ENCODE data around the gene RASGRP2. TPM values are rescaled to one million over a fixed set of nuclear protein-coding genes. Genes with fewer than 3 reads are reported as not detected.

RASGRP2 gene
- total RNA-seq, 2 donors from 2014 or later, result 0.86 to 1.9 TPM

DNA sequence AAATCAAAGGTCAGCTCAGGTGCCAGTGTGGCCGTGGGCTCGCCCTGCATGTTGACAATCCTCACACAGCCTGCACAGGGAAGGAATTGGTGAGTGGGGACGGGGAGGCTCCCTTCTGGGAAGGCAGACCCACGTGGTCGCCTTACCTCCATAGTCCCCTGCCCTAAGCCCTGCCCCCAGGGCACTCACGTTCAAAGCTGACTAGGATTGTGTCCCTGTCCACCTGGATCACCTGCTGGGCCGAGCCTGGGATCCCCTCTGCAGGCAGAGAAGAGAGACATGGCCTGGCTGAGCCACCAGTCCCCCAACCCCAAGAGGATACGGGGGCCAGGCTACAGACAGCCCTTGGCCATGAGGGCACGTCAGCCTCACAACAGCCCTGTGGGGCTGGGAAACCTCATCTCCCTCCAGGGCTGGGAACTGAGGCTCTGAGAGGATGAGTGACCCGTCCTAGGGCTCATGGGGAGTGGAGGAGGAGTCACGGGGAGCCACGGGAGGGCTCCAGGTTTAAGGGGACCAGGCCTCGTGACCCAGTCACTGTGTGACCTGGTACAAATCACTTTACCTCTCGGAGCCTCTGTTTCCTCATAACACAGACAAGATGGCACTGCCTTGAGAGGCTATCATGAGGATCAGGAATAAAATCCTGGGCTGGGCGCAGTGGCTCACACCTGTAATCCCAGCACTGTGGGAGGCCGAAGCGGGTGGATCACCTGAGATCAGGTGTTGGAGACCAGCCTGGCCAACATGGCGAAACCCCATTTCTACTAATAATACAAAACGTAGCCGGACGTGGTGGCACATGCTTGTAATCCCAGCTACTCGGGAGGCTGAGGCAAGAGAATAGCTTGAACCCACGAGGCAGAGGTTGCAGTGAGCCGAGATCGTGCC, 46.5 kb upstream of the RASGRP2 start:
- DNase-seq, result no peak
- Histone ChIP-seq H3K27me3 (ENCODE audit: control insufficient read depth, insufficient read depth, low read length, poor library complexity, severe bottlenecking) (no peaks in the 10 kb centered on the region), H3K4me3 (ENCODE audit: low read length) (no peak overlapping the region), H3K9ac (ENCODE audit: extremely low read depth, low read length, poor library complexity, severe bottlenecking) (no peak overlapping the region), H3K27ac (ENCODE audit: low read depth, low read length) (no peak overlapping the region), H3K9me3 (ENCODE audit: control insufficient read depth, low read length) (no peaks in the 10 kb centered on the region), H3K36me3 (ENCODE audit: control insufficient read depth, insufficient read depth, low read length) (no peaks in the 10 kb centered on the region), H3K4me1 (ENCODE audit: control insufficient read depth, insufficient read depth, low read length) (no peaks in the 10 kb centered on the region)
- Mint-ChIP-seq H3K4me1 (no peaks in the 10 kb centered on the region), H3K27me3 (ENCODE audit: insufficient read depth) (no peaks in the 10 kb centered on the region), H3K36me3 (ENCODE audit: low read depth) (peaks cover 6% of the 10 kb centered on the region), H3K27ac (peak overlapping the region; percentile 52), H3K9me3 (no peaks in the 10 kb centered on the region), H3K4me3 (no peak overlapping the region)
- WGBS, 2 experiments (ENCODE audit: insufficient coverage in 1 of 2, insufficient read length in 1 of 2), result 89 to 92% methylated on average over 17 to 25 of the region's 25 CpGs
- TF ChIP-seq, protein P1, sequence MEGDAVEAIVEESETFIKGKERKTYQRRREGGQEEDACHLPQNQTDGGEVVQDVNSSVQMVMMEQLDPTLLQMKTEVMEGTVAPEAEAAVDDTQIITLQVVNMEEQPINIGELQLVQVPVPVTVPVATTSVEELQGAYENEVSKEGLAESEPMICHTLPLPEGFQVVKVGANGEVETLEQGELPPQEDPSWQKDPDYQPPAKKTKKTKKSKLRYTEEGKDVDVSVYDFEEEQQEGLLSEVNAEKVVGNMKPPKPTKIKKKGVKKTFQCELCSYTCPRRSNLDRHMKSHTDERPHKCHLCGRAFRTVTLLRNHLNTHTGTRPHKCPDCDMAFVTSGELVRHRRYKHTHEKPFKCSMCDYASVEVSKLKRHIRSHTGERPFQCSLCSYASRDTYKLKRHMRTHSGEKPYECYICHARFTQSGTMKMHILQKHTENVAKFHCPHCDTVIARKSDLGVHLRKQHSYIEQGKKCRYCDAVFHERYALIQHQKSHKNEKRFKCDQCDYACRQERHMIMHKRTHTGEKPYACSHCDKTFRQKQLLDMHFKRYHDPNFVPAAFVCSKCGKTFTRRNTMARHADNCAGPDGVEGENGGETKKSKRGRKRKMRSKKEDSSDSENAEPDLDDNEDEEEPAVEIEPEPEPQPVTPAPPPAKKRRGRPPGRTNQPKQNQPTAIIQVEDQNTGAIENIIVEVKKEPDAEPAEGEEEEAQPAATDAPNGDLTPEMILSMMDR (conservative IDR thresholded peaks at IDR 0.05), result no peak

DNA sequence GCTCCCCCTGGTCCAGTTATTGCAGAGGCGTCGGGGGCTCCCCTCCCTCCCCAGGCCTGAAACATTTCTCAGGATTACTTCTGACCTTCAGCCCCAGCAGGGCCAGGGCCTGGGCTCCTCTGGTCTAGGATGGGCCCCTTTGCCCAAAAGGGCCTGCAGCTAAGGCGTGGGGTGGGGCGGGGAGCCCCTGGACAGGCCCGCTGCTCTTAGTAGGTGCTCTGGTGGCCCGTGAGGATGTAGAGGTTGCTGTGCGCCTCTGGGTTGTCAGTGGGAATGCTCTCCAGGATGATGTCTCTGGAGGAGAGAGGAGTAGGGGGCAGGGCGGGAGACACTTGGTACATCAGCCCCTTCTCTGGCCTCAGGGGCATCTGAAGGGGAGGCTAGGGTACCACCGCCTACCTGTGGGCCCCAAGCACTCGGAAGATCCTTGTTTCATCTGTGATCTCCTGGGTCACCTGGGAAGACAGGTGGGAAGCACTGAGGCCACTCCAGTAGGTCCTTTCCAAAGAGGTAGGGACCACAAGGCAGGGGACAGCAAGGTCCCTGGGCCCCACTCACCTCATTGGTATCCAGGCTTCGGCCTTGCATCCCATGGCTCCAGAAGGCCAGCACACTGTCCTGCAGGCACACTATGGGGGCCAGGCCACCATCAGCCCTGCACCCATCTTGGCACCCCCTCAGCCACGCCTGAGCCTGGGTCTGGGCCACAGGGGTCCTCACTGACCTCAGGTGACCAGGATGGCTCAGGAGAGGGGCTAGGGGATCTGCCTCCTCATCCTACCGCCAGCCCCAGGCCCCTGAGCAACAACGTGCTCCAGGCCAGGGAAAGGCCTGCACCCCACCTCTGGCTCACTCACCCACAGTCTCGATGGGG, 45.6 kb upstream of the RASGRP2 start:
- Histone ChIP-seq H3K9ac (ENCODE audit: extremely low read depth, low read length, poor library complexity, severe bottlenecking) (no peak overlapping the region), H3K27me3 (ENCODE audit: control insufficient read depth, insufficient read depth, low read length, poor library complexity, severe bottlenecking) (no peaks in the 10 kb centered on the region), H3K9me3 (ENCODE audit: control insufficient read depth, low read length) (no peaks in the 10 kb centered on the region), H3K4me1 (ENCODE audit: control insufficient read depth, insufficient read depth, low read length) (no peaks in the 10 kb centered on the region), H3K4me3 (ENCODE audit: low read length) (no peak overlapping the region), H3K36me3 (ENCODE audit: control insufficient read depth, insufficient read depth, low read length) (no peaks in the 10 kb centered on the region), H3K27ac (ENCODE audit: low read depth, low read length) (no peak overlapping the region)
- peak overlapping the region; percentile 52 for H3K27ac Mint-ChIP-seq
- TF ChIP-seq, protein P1 (conservative IDR thresholded peaks at IDR 0.05), result no peak
- peaks cover 6% of the 10 kb centered on the region for H3K36me3 Mint-ChIP-seq (ENCODE audit: low read depth)
- H3K9me3 Mint-ChIP-seq, result no peaks in the 10 kb centered on the region
- WGBS, 2 experiments (ENCODE audit: insufficient coverage in 1 of 2, insufficient read length in 1 of 2), result 90 to 97% methylated on average over 5 to 15 of the region's 15 CpGs
- no peaks in the 10 kb centered on the region for H3K27me3 Mint-ChIP-seq (ENCODE audit: insufficient read depth)
- no peaks in the 10 kb centered on the region for H3K4me1 Mint-ChIP-seq
- no peak for DNase-seq
- H3K4me3 Mint-ChIP-seq, result no peak overlapping the region

DNA sequence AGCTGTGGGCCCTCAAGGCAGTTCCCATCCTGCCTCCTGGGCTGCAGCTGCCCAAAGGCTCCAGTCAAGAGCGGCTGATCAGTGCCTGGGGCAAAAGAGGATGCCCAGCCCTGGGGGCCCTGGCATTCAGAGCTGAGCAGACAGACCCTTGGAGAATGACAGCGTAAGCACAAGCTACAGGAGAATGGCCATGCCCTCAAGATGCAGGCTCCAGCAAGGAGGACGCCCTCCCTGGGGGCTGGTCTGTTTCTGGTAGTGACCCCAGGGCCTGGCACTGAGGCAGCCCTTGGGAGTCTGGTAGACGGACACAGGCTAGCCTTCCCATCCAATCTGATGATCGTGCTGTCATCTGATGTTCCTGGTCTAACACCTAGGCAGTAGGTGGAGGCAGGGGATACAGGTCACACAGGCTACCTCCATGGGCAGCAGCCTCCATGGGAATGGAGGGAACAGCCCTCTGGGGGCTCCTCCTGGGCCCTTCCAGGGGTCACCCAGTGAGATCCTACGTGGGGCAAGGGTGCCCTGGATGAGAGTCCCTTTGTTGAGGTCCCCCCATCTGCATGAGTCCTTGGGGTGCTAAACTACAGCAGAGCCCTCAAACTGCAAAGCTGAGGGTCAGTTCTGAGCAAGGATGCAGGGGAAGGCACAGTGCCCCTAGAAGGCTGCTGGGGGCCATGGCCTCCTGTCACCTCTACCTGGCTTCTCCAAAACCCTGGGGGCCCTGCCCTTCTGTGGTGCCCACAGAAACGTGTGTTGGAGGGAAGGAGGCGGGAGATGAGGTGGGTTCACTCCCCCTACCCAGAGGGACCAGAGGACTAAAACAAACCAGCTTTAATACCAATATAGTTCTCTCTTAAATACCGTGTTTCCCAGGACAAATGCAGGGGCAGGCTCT, 44.6 kb upstream of the RASGRP2 start:
- no peaks in the 10 kb centered on the region for H3K4me1 Mint-ChIP-seq

More for the DNA sequence above, 44.6 kb upstream of the RASGRP2 start:
- TF ChIP-seq, protein P1 (conservative IDR thresholded peaks at IDR 0.05), result no peak
- Histone ChIP-seq H3K9ac (ENCODE audit: extremely low read depth, low read length, poor library complexity, severe bottlenecking) (no peak overlapping the region), H3K9me3 (ENCODE audit: control insufficient read depth, low read length) (no peaks in the 10 kb centered on the region), H3K27me3 (ENCODE audit: control insufficient read depth, insufficient read depth, low read length, poor library complexity, severe bottlenecking) (no peaks in the 10 kb centered on the region), H3K36me3 (ENCODE audit: control insufficient read depth, insufficient read depth, low read length) (no peaks in the 10 kb centered on the region), H3K4me1 (ENCODE audit: control insufficient read depth, insufficient read depth, low read length) (no peaks in the 10 kb centered on the region), H3K4me3 (ENCODE audit: low read length) (no peak overlapping the region), H3K27ac (ENCODE audit: low read depth, low read length) (no peak overlapping the region)
- H3K4me3 Mint-ChIP-seq, result no peak overlapping the region
- DNase-seq, result no peak
- H3K36me3 Mint-ChIP-seq (ENCODE audit: low read depth), result peaks cover 6% of the 10 kb centered on the region
- WGBS, 2 experiments (ENCODE audit: insufficient coverage in 1 of 2, insufficient read length in 1 of 2), result 88 to 91% methylated on average over 4 to 7 of the region's 9 CpGs
- H3K9me3 Mint-ChIP-seq, result no peaks in the 10 kb centered on the region
- H3K27me3 Mint-ChIP-seq (ENCODE audit: insufficient read depth), result no peaks in the 10 kb centered on the region
- H3K27ac Mint-ChIP-seq, result no peak overlapping the region
